GM19035 (cell line): ENCODE measurements around the gene COL4A2.

Experiments used
- ATAC-seq: cut with Tn5 transposase; IDR thresholded peaks from one replicate; pipeline ENCODE4 v1.9.1; 2021; ENCODE audit not compliant: unreplicated experiment

Gene COL4A2

DNA sequence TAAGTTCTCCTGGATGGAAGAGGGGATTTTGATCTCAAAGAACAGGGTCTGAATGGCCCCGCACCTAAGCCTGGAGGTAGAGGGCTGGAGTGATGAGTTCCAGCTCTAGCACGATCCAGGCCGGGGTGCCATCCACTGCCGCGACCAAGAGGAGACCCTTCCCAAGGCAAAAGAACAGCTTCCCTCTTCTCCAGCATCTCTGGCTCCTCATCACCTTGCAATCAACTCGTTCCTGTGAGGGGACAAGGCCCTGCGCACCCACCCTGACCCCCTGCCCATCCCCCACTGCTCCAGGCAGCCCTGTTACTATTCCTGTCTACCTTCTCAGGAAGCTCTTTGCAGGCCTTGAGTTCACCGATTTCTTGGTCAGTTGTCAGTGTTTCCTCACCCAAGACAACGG lies 17.9 kb upstream of the COL4A2 start:
- ATAC-seq, result no peak

DNA sequence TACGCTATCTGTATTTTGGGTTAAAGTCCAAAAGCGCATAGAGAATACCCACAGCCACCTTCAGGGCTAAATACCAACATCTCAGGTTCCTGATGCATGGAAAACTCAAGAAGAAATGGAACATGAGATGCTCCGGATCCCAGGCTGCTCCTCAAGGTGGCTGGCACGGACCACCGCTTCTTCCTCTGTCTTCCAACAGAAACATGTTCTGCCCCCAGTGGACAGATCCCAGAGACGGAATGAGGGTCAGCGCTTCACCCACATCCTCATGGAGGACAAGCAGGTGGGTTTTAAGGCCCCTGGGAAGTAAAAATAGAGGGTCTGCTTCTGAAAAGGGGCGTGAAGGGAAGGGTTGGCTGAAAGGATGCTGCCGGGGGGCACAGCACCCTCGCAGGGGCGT lies 17.4 kb upstream of the COL4A2 start:
- ATAC-seq, result no peak

DNA sequence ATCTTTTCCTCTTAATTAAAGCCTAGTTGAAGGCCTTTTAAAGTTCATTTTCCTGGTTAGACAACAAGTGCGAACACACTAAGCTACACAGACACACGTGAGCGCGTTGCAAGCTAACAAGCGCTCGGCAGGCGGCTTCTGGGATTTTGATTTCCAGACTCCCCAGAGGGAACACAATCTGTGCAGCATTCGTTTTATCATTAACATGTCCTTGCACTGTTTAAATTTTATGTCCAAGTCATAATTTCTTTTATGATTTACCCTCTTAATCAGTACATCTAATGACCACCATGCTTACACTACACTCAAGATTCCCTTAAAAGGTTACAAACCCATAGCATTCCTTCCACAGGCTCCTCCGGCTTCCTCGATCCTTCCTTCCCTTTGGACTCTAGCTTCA lies 16.9 kb upstream of the COL4A2 start:
- no peak for ATAC-seq

DNA sequence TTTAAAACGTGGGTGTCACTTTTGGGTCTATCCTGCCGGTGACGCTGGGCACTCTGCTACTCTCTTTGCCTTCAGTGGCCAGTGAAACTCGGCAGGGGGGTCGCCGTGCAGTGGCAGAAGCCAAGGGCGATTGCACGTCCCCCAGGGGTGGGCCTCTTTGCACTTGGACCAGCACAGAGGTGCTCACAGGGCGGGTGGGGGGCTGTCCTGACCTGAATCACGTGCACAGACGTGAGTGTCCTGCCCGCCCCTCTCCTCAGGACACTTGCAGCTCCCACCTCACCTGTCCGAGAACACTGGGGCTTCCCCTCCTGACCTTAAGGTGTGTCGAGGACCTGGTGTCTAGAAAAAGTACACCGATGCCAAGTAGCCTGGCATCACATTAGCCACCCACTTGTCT lies 16.3 kb upstream of the COL4A2 start:
- ATAC-seq, result no peak

DNA sequence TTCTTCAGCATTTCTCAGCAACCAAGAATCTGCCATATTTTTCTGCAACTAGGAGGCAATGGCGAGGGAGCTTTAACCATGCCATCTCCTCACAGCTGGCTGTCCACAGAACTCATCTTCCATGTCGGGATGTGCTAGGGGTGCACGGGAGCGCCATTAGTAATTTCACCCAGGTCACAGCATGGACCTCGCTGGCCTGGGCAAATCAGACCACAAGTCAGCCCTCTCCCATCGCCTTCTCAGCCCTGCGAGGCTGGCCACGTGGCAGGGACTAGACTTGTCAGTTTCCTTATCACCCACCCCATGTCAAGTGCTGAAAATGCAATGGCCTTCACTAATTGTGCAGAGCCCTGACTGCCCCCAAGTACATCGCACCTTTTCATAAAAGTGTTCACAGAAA lies 15.8 kb upstream of the COL4A2 start:
- ATAC-seq, result no peak

DNA sequence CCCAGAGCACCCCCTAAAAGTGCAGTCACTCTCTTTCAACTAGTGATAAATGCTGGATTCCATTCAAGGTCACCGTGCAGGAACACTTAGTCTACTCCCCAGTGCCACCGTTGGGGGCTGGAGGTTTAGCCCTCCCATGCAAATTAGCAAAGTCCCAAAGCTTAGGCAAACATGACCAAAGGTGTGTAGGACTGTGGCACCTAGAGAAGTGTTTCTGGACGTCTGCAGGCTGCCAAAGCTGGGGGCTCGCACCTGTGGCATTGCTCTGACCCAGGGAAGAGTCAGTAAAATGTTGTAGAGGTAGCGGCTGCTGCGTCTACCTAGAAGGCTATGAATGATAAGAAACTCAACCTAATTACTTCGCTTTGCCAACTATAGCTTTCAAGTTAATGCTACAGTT lies 14.0 kb upstream of the COL4A2 start:
- ATAC-seq, result no peak

DNA sequence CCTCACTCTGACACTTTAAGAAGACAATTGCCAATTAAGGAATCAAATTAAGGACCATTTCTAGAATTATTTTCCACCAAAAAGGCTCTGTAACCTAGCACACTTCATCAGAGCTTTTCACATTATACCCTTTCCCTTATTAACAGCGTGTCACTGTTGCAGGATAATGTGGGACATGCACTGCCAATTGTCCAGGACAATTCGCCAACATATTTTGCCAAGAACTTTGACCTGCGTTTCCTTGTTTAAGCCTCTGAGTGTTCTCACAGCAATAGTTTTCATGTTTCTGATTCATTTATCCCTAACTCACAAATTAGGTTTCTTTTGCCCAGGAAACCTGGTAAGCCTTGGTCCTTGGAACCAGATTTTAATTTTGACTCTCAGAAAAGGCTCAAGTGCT lies 13.4 kb upstream of the COL4A2 start:
- ATAC-seq, result no peak

DNA sequence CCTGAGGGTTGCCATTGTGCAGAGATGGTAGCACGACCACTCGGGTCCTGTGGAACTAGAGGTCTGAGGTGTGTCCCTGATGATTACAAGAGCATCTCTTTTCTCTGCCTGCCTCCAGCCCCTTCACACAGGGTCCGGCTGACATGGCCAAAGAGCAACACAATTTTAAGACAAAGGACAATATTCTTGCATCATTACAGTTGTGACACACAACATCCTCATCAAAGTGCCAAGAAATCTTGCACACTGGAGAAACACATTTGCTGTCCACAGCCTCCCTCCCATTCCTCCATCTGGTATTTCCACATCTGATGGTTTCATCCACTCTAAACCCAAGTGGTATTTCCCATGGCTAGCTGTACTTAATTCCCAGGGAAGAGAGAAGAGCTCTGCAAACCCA lies 12.9 kb upstream of the COL4A2 start:
- no peak for ATAC-seq

DNA sequence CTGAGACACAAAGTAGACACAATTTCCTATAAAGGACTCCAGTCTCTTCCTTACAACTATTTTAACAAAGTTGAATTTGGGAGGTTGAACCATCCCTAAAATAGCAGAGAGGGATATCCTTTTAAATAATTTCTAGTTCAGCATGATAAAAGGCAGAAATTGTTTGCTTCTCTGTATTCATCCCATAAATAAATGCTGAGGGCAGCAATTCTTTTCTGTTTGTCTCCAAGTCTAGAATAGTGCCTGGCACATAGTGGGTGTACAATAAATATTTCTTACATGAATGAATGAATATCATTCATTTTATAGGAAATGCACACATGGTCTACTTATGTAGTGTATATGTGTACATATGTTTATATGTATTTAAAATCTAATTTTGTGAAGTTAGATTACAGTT lies 12.5 kb upstream of the COL4A2 start:
- ATAC-seq, result no peak

DNA sequence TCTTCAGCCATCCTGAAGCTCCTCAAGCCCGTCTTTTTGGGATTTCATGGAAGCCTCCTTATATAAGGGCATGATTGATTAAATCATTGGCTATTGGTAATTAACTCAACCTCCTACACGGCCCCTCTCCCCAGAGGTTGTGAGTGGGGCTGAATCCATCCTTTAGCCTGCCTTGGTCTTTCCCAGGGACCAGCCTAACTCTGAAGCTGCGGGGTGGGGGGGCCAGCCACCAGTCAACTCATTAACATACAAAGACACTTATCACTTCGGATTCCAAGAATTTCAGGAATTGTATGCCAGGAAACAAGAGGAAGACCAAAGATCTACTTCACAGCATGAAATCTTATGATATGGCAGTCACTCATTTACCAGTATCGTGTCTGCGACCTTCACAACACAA lies 10.1 kb upstream of the COL4A2 start:
- ATAC-seq, result no peak

DNA sequence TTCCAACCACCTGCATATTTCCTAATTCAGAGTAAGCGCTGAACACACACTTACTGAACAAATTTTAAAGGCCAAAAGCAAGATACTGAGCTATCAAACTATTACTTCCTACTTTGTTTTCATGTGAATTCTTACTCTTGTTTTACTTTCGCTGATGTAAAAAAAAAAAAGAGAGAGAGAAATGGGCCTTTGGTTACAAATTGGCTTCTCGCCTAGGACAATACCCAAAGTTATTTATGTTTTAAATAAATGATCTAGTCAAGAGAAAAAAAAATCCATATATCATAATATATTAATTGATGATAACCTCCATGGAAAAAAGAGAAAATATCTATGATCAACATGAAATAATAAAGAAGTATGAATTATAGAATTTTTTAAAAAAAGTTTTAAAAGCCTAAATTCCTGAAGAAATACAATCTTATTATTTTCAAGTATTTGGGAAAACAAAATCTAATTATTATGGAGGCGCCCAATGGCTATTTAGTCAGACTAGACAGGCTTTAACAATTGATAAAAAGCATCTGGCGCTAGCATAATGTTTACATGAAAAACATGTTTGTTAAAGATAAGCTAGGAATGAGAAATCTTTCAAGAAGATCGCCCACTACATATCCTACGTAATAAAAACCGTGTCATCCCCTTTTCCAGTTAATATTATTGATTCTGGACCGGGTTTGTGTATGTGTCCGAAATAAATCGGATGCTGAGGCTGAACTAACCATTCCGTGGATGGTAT lies 9.1 kb upstream of the COL4A2 start:
- ATAC-seq, result no peak

DNA sequence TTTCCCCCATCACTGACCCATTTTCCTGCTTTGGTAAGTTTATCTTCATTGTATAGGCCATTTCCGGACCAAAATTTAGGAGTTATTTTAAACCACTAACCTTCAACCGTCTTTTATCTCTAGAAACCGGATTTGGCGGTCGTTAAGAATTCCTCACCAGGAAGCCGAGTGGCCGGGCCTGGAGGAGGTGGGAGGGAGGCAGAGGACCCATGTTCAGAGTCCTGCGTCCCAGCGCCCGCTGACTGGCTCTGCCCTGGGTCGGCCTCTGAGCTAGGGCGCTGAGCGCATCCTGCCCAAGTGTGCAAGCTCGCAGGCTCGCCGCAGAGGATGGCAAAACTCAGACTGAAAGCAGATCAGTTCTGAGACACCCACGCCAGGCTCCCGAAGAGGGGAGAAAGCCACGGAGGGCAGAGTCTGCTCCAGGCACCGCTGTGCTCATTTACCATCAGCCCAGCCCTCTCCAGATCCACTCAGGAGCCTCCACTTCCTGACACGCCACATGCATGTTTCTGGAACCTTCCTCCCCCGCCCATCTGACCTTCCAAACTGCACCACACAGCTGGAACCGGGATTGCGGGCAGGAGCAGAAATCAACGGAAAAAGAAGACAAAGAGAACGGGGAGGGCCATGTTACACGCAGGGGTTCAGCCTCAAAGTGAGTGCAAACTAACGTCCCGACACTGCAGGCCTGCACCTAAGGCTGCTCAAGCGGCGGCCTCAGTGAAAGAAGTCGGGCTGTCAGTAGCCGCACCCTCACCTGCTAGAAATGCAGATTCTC lies 8.4 kb upstream of the COL4A2 start:
- no peak for ATAC-seq

DNA sequence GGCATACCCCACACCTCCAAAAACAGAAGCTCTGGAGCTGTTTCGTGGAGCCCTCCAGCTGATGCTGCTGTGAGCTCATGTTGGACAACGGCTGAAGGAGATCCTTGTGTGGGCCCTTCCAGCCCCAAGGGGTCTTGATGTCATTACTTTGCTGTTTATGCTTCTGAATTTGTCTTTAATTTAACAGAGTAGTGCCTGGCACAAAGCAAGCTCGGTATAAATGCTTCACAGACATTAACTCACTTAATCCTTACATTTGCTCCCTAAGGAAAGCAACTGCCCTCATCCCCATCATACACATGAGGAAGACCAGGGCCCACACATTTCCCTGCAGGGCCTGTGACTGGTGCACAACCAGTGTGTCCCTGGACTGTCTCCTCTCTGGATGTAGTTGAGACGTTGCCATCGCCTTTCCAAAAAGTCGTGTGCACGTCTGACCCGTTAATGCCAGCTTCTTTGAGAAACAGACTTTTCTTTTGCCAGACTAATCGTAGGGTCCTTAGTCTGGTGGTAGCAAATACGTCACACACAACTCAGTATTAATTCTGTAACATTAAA lies 7.7 kb upstream of the COL4A2 start:
- no peak for ATAC-seq

DNA sequence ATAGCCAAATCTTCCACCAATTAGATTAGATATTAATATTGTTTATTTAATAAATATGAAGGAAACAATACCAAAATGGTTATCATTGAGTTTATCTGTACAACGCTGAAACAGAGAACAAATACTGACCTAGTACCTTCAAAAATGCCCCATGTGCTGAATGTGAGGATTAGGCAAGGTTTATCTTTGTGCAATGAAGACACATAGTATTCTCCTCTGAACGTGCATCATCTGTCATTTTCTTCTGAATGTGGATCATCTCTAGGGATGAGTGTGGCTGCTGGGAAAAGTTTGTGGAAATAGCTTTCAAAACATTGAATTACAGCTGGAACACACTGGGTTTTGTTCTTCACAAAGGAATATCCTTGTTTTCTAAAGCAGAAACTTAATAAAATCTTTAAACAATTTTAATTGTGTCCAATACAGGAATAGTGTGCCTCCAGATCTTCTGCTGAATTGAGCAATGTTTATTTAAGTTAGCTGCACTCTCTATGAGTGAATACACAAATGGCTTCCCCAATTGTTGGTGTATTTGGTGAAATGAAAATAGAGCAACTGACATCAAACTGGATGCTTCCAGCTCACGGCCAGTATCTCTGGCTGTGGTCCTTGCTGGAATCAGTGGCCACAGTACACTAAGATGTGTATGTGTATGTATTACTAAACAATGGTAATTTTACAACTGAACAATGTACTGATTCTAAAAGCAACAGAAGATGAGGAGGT lies 6.8 kb upstream of the COL4A2 start:
- ATAC-seq, result no peak

DNA sequence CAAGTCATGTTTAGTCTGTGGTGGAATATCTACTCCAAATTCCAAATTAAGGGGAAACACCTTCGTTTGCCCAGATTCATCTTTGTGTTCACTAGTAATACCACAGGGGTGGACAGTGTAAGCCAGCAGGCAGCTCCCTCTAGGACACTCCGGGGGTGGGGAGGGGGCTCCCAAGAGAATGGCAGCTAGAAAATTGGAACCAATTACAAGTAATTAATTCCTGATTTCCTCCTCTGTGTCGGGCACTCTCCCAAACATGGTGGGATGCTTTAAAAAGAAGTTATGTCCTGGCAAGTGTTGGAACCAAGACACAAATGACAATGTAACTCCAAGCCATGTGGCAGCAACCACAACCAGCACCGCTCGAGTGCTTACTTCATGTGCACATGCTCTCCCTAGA lies 6.0 kb upstream of the COL4A2 start:
- ATAC-seq, result no peak

DNA sequence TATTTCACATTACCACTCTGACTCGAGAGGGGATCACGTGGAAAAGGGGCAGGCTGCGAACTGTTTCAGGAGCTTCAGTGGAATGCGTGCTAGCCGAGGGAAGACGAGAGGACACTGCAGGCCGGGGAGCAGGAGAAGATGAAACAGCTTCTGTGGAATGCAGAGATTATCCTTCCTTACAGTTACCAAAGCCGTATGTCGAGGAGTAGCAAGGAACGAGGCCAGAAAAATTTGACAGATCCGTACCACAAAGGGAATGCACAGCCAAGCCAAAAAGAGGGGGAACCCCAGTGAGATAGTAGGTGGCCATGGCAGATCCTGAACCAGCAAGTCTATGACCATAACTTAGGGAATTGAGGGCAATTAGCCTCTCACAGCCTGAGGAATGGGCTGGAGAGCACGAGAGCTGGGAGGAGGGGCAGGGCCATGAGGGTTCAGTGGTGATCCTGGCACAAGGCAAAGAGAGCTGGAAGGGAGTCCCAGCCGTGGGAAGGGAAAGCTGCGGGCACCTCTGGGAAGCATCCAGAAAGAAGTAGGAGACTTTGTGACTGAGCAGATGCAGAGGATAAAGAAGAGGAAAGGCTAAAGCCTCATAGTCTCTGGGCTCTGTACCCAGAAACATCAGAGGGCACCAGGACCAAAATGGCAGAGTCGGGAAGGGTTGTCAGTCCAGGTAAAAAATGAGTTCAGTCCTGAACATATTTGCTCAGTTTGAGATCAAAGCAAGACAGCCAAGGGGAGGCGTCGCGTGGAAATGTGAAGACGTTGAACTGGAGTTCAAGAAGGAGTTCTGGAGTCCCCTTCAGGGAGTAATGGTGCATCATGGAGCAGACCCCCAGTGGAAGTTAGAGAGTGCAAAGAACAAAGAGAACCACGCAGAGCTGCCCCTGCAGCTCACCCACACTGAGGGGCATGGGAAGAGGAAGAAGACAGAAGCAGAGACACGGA lies 5.2 kb upstream of the COL4A2 start:
- ATAC-seq, result no peak

DNA sequence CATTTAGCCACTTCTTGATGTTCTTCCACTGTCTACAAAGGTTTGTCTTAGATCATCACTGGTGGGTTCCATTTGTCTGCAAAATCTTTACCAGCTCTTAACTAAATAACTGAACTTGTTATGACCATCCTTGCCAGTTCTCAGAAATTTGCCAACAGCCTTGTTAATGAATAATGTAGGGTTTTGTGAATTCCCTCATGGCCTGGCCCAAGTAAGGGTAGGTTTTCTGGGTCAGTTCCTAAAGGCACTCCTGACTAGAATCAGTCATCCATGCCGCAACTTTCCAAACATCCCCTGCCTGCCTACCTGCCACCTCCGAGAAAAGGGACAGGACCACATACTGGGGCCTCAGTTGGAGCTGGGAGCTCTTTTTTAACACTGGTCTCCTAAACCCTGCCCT lies 4.1 kb upstream of the COL4A2 start:
- ATAC-seq, result no peak

DNA sequence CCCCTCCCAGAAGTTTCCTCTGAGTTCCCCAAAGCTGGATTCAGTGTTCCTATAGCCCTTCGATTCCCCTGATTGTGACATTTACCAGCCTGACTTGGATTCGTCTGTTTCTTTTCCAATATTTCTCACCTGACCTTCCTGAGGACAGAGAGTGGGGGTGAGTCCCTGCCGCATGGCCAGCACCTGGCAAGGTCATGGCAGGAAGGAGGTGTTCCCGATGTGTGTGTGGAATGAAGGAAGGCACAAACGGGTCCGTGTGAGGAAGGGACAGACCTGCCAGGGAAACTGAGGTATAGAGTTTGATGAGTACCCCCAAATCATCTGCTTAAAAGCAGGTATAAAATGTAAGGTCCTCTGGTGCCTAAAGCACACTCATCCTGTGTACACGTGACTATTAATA lies 3.4 kb upstream of the COL4A2 start:
- no peak for ATAC-seq

DNA sequence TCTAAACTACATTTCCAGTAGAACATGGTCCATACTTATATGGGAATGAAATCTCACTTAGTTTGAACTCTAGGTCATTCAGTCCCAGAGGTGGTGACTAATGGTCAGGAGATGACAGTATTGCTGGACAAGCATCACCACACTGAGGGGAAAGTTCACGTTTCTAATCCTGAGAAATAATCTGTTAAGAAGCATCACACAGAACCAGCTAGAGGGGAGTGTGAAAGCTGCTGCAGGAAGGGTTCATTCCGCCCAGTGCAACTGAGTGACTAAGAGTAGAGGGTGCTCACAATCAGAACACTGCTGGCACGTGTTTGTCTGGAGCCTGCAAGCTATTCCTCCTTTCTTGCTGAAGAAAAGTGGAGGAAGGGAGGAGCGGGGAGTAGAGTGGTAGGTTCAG lies 2.8 kb upstream of the COL4A2 start:
- no peak for ATAC-seq

DNA sequence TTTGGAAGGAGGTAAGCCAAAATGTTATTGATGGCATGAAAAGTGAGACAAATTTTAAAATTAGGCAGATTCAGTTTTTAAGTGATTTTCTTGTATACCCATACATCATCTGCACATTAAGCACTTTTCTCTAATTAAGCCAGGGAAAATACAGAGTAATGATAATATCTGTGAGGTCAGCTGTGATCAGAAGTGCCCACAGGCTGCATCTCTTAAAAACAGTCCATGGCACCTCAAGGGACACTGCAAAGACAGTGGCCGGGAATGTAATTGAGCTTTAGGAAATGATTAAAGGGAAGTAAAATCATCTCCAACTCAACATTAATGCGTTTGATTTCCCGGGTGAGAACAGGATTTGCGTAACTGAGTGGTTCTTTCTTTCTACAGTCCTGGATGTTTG lies 2.1 kb upstream of the COL4A2 start:
- no peak for ATAC-seq

DNA sequence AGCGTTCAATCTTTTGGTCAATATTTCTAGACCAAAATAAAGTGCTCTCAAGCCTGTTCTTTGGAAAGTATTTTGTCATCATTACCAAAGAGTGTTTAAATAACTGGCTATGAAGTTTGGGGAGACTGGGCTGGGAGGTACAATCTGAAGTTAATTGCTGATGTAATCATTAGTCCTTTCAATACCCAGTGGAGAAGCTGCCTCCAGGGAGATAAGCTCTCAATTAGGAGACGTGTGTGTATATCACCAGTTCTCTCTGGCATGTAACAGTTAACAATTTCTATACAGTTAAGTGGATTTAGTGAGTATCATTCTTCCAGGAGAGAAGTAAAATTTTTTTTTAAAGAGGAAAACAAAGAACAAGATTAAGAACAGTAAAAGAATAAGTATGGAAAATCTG lies 1.5 kb upstream of the COL4A2 start:
- no peak for ATAC-seq
